Measurements from ENCODE around the gene ICA1. TPM values are rescaled to one million over a fixed set of nuclear protein-coding genes. Genes with fewer than 3 reads are reported as not detected.

Gene ICA1
- total RNA-seq, 1 experiment from 2014 or later, result 3.2 TPM

DNA sequence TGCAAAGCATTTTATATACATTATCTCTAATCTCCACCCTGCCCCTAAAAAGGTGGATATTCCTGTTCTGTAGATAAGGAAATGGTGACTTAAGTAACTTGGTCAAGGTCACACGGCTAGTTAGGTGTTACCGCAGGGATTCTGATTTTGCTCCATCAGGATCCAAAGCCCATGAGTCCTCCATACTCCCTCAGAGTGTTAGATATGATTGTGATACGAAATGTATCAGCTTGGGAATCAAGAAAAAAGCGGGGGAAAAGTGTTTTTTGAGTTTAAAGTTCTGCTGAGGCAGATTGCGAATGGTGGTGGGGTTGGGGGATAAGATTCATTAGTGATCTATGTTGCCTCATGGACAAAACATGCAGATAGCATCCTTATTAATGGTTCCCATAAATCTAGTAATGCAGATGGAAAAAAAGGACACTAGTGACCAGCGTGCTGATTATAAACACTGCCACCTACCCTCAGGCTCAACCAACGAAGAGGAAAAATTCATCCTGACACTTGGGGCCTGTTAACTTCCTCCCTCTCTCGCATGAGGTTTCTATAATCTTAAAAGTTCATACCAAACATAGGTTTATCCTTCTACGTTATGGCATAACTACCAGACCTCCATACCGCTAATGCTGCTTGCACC lies 2.3 kb downstream of the ICA1 start:
- no peaks in the 10 kb centered on the region for H3K79me2 ChIP-seq (ENCODE audit: low read length)
- DNase-seq (no peak), ATAC-seq (no peak)
- CTCF ChIA-PET, result no interaction called here
- POLR2A ChIA-PET (ENCODE audit: unreplicated experiment), result no interaction called here
- H3F3A ChIP-seq (ENCODE audit: low read length, unreplicated experiment), result no peaks in the 10 kb centered on the region
- no peak overlapping the region for H2AFZ ChIP-seq (ENCODE audit: low read length)
- H3K4me2 ChIP-seq (ENCODE audit: low read length), result no peak overlapping the region
- intact Hi-C loops (cut with micrococcal nuclease), result no loop called here
- H3K27ac ChIP-seq (ENCODE audit: low read length), result no peak overlapping the region
- H3K9me3 ChIP-seq (ENCODE audit: low read length), result no peaks in the 10 kb centered on the region
- H3K4me1 ChIP-seq (ENCODE audit: insufficient read depth, low read length), result peaks cover 16% of the 10 kb centered on the region; the same call in 1 of the 2 replicates
- no peaks in the 10 kb centered on the region for H4K20me1 ChIP-seq (ENCODE audit: low read length)
- TF ChIP-seq EZH2phosphoT487 (IDR thresholded peaks at IDR 0.05; ENCODE audit: borderline replicate concordance, low read length), result no peak
- TF ChIP-seq, protein P1, sequence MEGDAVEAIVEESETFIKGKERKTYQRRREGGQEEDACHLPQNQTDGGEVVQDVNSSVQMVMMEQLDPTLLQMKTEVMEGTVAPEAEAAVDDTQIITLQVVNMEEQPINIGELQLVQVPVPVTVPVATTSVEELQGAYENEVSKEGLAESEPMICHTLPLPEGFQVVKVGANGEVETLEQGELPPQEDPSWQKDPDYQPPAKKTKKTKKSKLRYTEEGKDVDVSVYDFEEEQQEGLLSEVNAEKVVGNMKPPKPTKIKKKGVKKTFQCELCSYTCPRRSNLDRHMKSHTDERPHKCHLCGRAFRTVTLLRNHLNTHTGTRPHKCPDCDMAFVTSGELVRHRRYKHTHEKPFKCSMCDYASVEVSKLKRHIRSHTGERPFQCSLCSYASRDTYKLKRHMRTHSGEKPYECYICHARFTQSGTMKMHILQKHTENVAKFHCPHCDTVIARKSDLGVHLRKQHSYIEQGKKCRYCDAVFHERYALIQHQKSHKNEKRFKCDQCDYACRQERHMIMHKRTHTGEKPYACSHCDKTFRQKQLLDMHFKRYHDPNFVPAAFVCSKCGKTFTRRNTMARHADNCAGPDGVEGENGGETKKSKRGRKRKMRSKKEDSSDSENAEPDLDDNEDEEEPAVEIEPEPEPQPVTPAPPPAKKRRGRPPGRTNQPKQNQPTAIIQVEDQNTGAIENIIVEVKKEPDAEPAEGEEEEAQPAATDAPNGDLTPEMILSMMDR (conservative IDR thresholded peaks at IDR 0.05; ENCODE audit: low read depth, low read length), result no peak
- TF ChIP-seq EZH2 (IDR thresholded peaks at IDR 0.05; ENCODE audit: low read length, unreplicated experiment), result no peak
- no peaks in the 10 kb centered on the region for H3K9me2 ChIP-seq (replicated peaks; ENCODE audit: low read length)
- no peaks in the 10 kb centered on the region for H3K36me3 ChIP-seq (ENCODE audit: low read depth, low read length)
- no TSS peak for BruUV-seq (replicated peaks)
- H3K4me3 ChIP-seq (ENCODE audit: low read length), result no peak overlapping the region
- H3K27me3 ChIP-seq (ENCODE audit: low read length), result peaks cover 17% of the 10 kb centered on the region; the same call in 1 of the 2 replicates
- no peak overlapping the region for H3K9ac ChIP-seq (ENCODE audit: low read length)

GRCh38 chr7:8258734-8259133 lies 3.2 kb downstream of the ICA1 start:
- Histone ChIP-seq H3K9me2 (replicated peaks; ENCODE audit: low read length) (no peaks in the 10 kb centered on the region), H2AFZ (ENCODE audit: low read length) (no peak overlapping the region), H3K27me3 (ENCODE audit: low read length) (peaks cover 13% of the 10 kb centered on the region; the same call in 1 of the 2 replicates), H3K9me3 (ENCODE audit: low read length) (no peaks in the 10 kb centered on the region), H4K20me1 (ENCODE audit: low read length) (no peaks in the 10 kb centered on the region), H3K9ac (ENCODE audit: low read length) (no peak overlapping the region), H3K4me1 (ENCODE audit: insufficient read depth, low read length) (peaks cover 16% of the 10 kb centered on the region; the same call in 1 of the 2 replicates), H3K36me3 (ENCODE audit: low read depth, low read length) (no peaks in the 10 kb centered on the region), H3K27ac (ENCODE audit: low read length) (no peak overlapping the region), H3K4me2 (ENCODE audit: low read length) (no peak overlapping the region), H3K79me2 (ENCODE audit: low read length) (no peaks in the 10 kb centered on the region), H3K4me3 (ENCODE audit: low read length) (no peak overlapping the region), H3F3A (ENCODE audit: low read length, unreplicated experiment) (no peaks in the 10 kb centered on the region)
- ChIA-PET CTCF (no interaction called here), POLR2A (ENCODE audit: unreplicated experiment) (no interaction called here)
- ATAC-seq (no peak), DNase-seq (no peak)
- BruUV-seq (replicated peaks), result no TSS peak
- TF ChIP-seq, protein P1 (conservative IDR thresholded peaks at IDR 0.05; ENCODE audit: low read depth, low read length), result no peak
- TF ChIP-seq EZH2phosphoT487 (IDR thresholded peaks at IDR 0.05; ENCODE audit: borderline replicate concordance, low read length) (no peak), EZH2 (IDR thresholded peaks at IDR 0.05; ENCODE audit: low read length, unreplicated experiment) (no peak)
- intact Hi-C loops (cut with micrococcal nuclease), result no loop called here

DNA sequence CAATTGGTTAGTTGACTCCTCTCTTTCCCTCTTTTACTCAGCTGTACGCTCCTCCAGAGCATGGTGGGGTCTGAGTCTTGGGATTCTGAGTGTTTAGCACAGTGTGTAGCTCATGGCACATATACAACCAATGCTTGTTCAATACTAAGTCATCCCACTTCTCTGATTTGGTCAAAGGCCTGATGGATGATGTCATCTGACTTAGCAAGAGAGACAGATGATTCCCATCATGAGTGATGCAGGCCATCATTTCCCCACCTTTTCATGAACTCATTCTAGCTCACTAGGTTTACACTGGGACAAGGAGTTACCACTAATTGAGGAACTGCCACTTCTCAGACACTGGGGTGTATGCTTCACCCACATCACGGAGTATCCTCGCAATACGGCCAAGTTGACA lies 3.8 kb downstream of the ICA1 start:
- peaks cover 16% of the 10 kb centered on the region; the same call in 1 of the 2 replicates for H3K4me1 ChIP-seq (ENCODE audit: insufficient read depth, low read length)
- POLR2A ChIA-PET (ENCODE audit: unreplicated experiment), result no interaction called here
- no peak overlapping the region for H2AFZ ChIP-seq (ENCODE audit: low read length)
- TF ChIP-seq EZH2phosphoT487 (IDR thresholded peaks at IDR 0.05; ENCODE audit: borderline replicate concordance, low read length) (no peak), EZH2 (IDR thresholded peaks at IDR 0.05; ENCODE audit: low read length, unreplicated experiment) (no peak)
- TF ChIP-seq, protein P1 (conservative IDR thresholded peaks at IDR 0.05; ENCODE audit: low read depth, low read length), result no peak
- DNase-seq (no peak), ATAC-seq (no peak)
- H3K27ac ChIP-seq (ENCODE audit: low read length), result no peak overlapping the region
- H3K36me3 ChIP-seq (ENCODE audit: low read depth, low read length), result no peaks in the 10 kb centered on the region
- H3K4me3 ChIP-seq (ENCODE audit: low read length), result no peak overlapping the region
- peaks cover 8% of the 10 kb centered on the region; the same call in 1 of the 2 replicates for H3K27me3 ChIP-seq (ENCODE audit: low read length)
- H4K20me1 ChIP-seq (ENCODE audit: low read length), result no peaks in the 10 kb centered on the region
- intact Hi-C loops (cut with micrococcal nuclease), result no loop called here
- CTCF ChIA-PET, result no interaction called here
- no peaks in the 10 kb centered on the region for H3K9me3 ChIP-seq (ENCODE audit: low read length)
- no peaks in the 10 kb centered on the region for H3F3A ChIP-seq (ENCODE audit: low read length, unreplicated experiment)
- no peak overlapping the region for H3K4me2 ChIP-seq (ENCODE audit: low read length)
- BruUV-seq (replicated peaks), result no TSS peak
- no peaks in the 10 kb centered on the region for H3K9me2 ChIP-seq (replicated peaks; ENCODE audit: low read length)
- H3K79me2 ChIP-seq (ENCODE audit: low read length), result no peaks in the 10 kb centered on the region
- no peak overlapping the region for H3K9ac ChIP-seq (ENCODE audit: low read length)

Data from PC-3 (cell line).